OCI-M2 (cell line): ENCODE data around the gene CCDC117.

ENCODE experiments used
- DNase-seq: peaks from one replicate; lab custom pipeline; 2025; ENCODE audit not compliant: unreplicated experiment; lab: John Stamatoyannopoulos, UW

Gene CCDC117

GRCh38 chr22:28768701-28769393 is 3.6 kb upstream of the CCDC117 start:
- DNase-seq = no peak

- DNase-seq = no peak
Observed at GRCh38 chr22:28769394-28770085, 3.0 kb upstream of the CCDC117 start.

- DNase-seq = no peak
Observed at GRCh38 chr22:28771195-28771791, 1.2 kb upstream of the CCDC117 start.

GRCh38 chr22:28773461-28773867 is 969 bp downstream of the CCDC117 start:
- no peak for DNase-seq

- no peak for DNase-seq
Observed at GRCh38 chr22:28774378-28774777, 1.9 kb downstream of the CCDC117 start.

GRCh38 chr22:28779833-28780232 is 7.3 kb downstream of the CCDC117 start:
- DNase-seq = no peak

GRCh38 chr22:28780296-28780695 is 7.8 kb downstream of the CCDC117 start:
- no peak for DNase-seq

- no peak for DNase-seq
Observed at GRCh38 chr22:28783786-28784671, 11.5 kb downstream of the CCDC117 start.

- no peak for DNase-seq
Observed at GRCh38 chr22:28788601-28789000, 16.1 kb downstream of the CCDC117 start.

- no peak for DNase-seq
Observed at GRCh38 chr22:28791124-28791523, 18.6 kb downstream of the CCDC117 start.

GRCh38 chr22:28791841-28792490 is 19.5 kb downstream of the CCDC117 start:
- no peak for DNase-seq

GRCh38 chr22:28792491-28793383 is 20.2 kb downstream of the CCDC117 start:
- DNase-seq = no peak

GRCh38 chr22:28793976-28794584 is 21.6 kb downstream of the CCDC117 start:
- DNase-seq = no peak

- no peak for DNase-seq
Observed at GRCh38 chr22:28795071-28795693, 22.7 kb downstream of the CCDC117 start.

- no peak for DNase-seq
Observed at GRCh38 chr22:28795932-28796856, 23.7 kb downstream of the CCDC117 start.

- DNase-seq = no peak
Observed at GRCh38 chr22:28798810-28799605, 26.5 kb downstream of the CCDC117 start.
